ENCODE data around the gene SH3PXD2A. TPM values are rescaled to one million over a fixed set of nuclear protein-coding genes. Genes with fewer than 3 reads are reported as not detected.
A peak's percentile ranks its signal among the peaks of the same experiment; 100 is the strongest.

The SH3PXD2A gene
- total and polyA plus RNA-seq, 4 experiments from 2014 or later: 0.39 to 17.5 (median 8.9) TPM

GRCh38 chr10:103621783-103622125 lies 233.6 kb downstream of the SH3PXD2A start:
- H3K36me3 ChIP-seq (ENCODE audit: insufficient read depth, low read length): peaks cover 5% of the 10 kb centered on the region
- H3K9me3 ChIP-seq (ENCODE audit: control insufficient read depth in 1 of 2, low read length in 2 of 2): no peaks in the 10 kb centered on the region
- H3K4me1 Mint-ChIP-seq: no peaks in the 10 kb centered on the region
- peaks cover 9 to 28% of the 10 kb centered on the region in 2 donors for H3K36me3 Mint-ChIP-seq
- POLR2A ChIA-PET (ENCODE audit: partially characterized antibody): no interaction called here
- H3K4me3 Mint-ChIP-seq: no peak overlapping the region
- no peaks in the 10 kb centered on the region for H3K27me3 Mint-ChIP-seq
- CTCF ChIA-PET (ENCODE audit: partially characterized antibody): interaction anchor here (1.0 kb wide), 1 partner anchor 65 kb away, joined by 3 read pairs; no protein-coding TSS in a partner anchor
- intact Hi-C loops (cut with micrococcal nuclease): no loop called here
- H3K27me3 ChIP-seq (ENCODE audit: insufficient read depth, low read length): no peaks in the 10 kb centered on the region
- H3K4me1 ChIP-seq (ENCODE audit: insufficient read depth, low read length): no peaks in the 10 kb centered on the region
- no peak overlapping the region for H3K4me3 ChIP-seq (ENCODE audit: low read length in 2 of 2)
- H3K27ac ChIP-seq (ENCODE audit: low read depth, low read length): no peak overlapping the region
- H3K9me3 Mint-ChIP-seq: no peaks in the 10 kb centered on the region
- H3K27ac Mint-ChIP-seq: peak overlapping the region in 1 of 7 donors; percentile 41
- no peak for DNase-seq

GRCh38 chr10:103620891-103621782 lies 234.2 kb downstream of the SH3PXD2A start:
- peaks cover 9 to 25% of the 10 kb centered on the region in 2 donors for H3K36me3 Mint-ChIP-seq
- no peaks in the 10 kb centered on the region for H3K27me3 ChIP-seq (ENCODE audit: insufficient read depth, low read length)
- no peaks in the 10 kb centered on the region for H3K9me3 Mint-ChIP-seq
- H3K27ac Mint-ChIP-seq: peak overlapping the region in 1 of 7 donors; percentile 5
- intact Hi-C loops (cut with micrococcal nuclease): loop anchor here (1.0 kb wide), 1 partner anchor 28 kb away; no protein-coding TSS in a partner anchor
- DNase-seq: no peak
- H3K27ac ChIP-seq (ENCODE audit: low read depth, low read length): no peak overlapping the region
- H3K9me3 ChIP-seq (ENCODE audit: control insufficient read depth in 1 of 2, low read length in 2 of 2): no peaks in the 10 kb centered on the region
- H3K4me1 ChIP-seq (ENCODE audit: insufficient read depth, low read length): no peaks in the 10 kb centered on the region
- peaks cover 5% of the 10 kb centered on the region for H3K36me3 ChIP-seq (ENCODE audit: insufficient read depth, low read length)
- ChIA-PET POLR2A (ENCODE audit: partially characterized antibody) (no interaction called here), CTCF (ENCODE audit: partially characterized antibody) (interaction anchor here (1.0 kb wide), 1 partner anchor 65 kb away, joined by 3 read pairs; no protein-coding TSS in a partner anchor)
- H3K4me1 Mint-ChIP-seq: no peaks in the 10 kb centered on the region
- no peaks in the 10 kb centered on the region for H3K27me3 Mint-ChIP-seq
- peak overlapping the region in 1 of 8 donors; percentile 4 for H3K4me3 Mint-ChIP-seq
- no peak overlapping the region for H3K4me3 ChIP-seq (ENCODE audit: low read length in 2 of 2)

- POLR2A ChIA-PET (ENCODE audit: partially characterized antibody): no interaction called here
- Mint-ChIP-seq H3K4me1 (no peaks in the 10 kb centered on the region), H3K27ac (no peak overlapping the region)
These were observed 235.0 kb downstream of the SH3PXD2A start for GRCh38 chr10:103620352-103620740.

GRCh38 chr10:103619424-103620351 lies 235.7 kb downstream of the SH3PXD2A start:
- no peak overlapping the region for H3K27ac Mint-ChIP-seq

More at GRCh38 chr10:103620352-103620740, 235.0 kb downstream of the SH3PXD2A start:
- Mint-ChIP-seq H3K4me3 (no peak overlapping the region), H3K9me3 (no peaks in the 10 kb centered on the region), H3K27me3 (no peaks in the 10 kb centered on the region), H3K36me3 (peaks cover 5 to 19% of the 10 kb centered on the region in 2 donors)
- intact Hi-C loops (cut with micrococcal nuclease): loop anchor here (1.0 kb wide), 1 partner anchor 29 kb away; no protein-coding TSS in a partner anchor
- Histone ChIP-seq H3K36me3 (ENCODE audit: insufficient read depth, low read length) (peaks cover 5% of the 10 kb centered on the region), H3K27ac (ENCODE audit: low read depth, low read length) (no peak overlapping the region), H3K4me1 (ENCODE audit: insufficient read depth, low read length) (no peaks in the 10 kb centered on the region), H3K4me3 (ENCODE audit: low read length in 2 of 2) (no peak overlapping the region), H3K9me3 (ENCODE audit: control insufficient read depth in 1 of 2, low read length in 2 of 2) (no peaks in the 10 kb centered on the region), H3K27me3 (ENCODE audit: insufficient read depth, low read length) (no peaks in the 10 kb centered on the region)
- no peak for DNase-seq
- CTCF ChIA-PET (ENCODE audit: partially characterized antibody): no interaction called here

GRCh38 chr10:103618575-103619423 lies 236.6 kb downstream of the SH3PXD2A start:
- Mint-ChIP-seq H3K27me3 (no peaks in the 10 kb centered on the region), H3K4me1 (no peaks in the 10 kb centered on the region), H3K4me3 (no peak overlapping the region), H3K9me3 (no peaks in the 10 kb centered on the region), H3K36me3 (peaks cover 5 to 22% of the 10 kb centered on the region in 2 donors), H3K27ac (peak overlapping the region in 1 of 7 donors; percentile 27)
- no peaks in the 10 kb centered on the region for H3K27me3 ChIP-seq (ENCODE audit: insufficient read depth, low read length)
- DNase-seq: no peak
- H3K36me3 ChIP-seq (ENCODE audit: insufficient read depth, low read length): peaks cover 5% of the 10 kb centered on the region
- POLR2A ChIA-PET (ENCODE audit: partially characterized antibody): no interaction called here
- no peaks in the 10 kb centered on the region for H3K4me1 ChIP-seq (ENCODE audit: insufficient read depth, low read length)
- H3K9me3 ChIP-seq (ENCODE audit: control insufficient read depth in 1 of 2, low read length in 2 of 2): no peaks in the 10 kb centered on the region
- intact Hi-C loops (cut with micrococcal nuclease): no loop called here
- no peak overlapping the region for H3K4me3 ChIP-seq (ENCODE audit: low read length in 2 of 2)
- no peak overlapping the region for H3K27ac ChIP-seq (ENCODE audit: low read depth, low read length)
- CTCF ChIA-PET (ENCODE audit: partially characterized antibody): no interaction called here

More at GRCh38 chr10:103619424-103620351, 235.7 kb downstream of the SH3PXD2A start:
- H3K36me3 Mint-ChIP-seq: peaks cover 5 to 22% of the 10 kb centered on the region in 2 donors
- ChIA-PET POLR2A (ENCODE audit: partially characterized antibody) (interaction anchor here (0.6 kb wide), 1 partner anchor 11 kb away, joined by 3 read pairs; no protein-coding TSS in a partner anchor), CTCF (ENCODE audit: partially characterized antibody) (no interaction called here)
- H3K36me3 ChIP-seq (ENCODE audit: insufficient read depth, low read length): peaks cover 5% of the 10 kb centered on the region
- H3K27me3 Mint-ChIP-seq: no peaks in the 10 kb centered on the region
- no peak overlapping the region for H3K4me3 Mint-ChIP-seq
- H3K4me1 Mint-ChIP-seq: no peaks in the 10 kb centered on the region
- H3K27me3 ChIP-seq (ENCODE audit: insufficient read depth, low read length): no peaks in the 10 kb centered on the region
- DNase-seq: no peak
- intact Hi-C loops (cut with micrococcal nuclease): loop anchor here (1.0 kb wide), 1 partner anchor 30 kb away; no protein-coding TSS in a partner anchor
- H3K9me3 Mint-ChIP-seq: no peaks in the 10 kb centered on the region
- H3K27ac ChIP-seq (ENCODE audit: low read depth, low read length): no peak overlapping the region
- no peak overlapping the region for H3K4me3 ChIP-seq (ENCODE audit: low read length in 2 of 2)
- no peaks in the 10 kb centered on the region for H3K9me3 ChIP-seq (ENCODE audit: control insufficient read depth in 1 of 2, low read length in 2 of 2)
- no peaks in the 10 kb centered on the region for H3K4me1 ChIP-seq (ENCODE audit: insufficient read depth, low read length)

DNA sequence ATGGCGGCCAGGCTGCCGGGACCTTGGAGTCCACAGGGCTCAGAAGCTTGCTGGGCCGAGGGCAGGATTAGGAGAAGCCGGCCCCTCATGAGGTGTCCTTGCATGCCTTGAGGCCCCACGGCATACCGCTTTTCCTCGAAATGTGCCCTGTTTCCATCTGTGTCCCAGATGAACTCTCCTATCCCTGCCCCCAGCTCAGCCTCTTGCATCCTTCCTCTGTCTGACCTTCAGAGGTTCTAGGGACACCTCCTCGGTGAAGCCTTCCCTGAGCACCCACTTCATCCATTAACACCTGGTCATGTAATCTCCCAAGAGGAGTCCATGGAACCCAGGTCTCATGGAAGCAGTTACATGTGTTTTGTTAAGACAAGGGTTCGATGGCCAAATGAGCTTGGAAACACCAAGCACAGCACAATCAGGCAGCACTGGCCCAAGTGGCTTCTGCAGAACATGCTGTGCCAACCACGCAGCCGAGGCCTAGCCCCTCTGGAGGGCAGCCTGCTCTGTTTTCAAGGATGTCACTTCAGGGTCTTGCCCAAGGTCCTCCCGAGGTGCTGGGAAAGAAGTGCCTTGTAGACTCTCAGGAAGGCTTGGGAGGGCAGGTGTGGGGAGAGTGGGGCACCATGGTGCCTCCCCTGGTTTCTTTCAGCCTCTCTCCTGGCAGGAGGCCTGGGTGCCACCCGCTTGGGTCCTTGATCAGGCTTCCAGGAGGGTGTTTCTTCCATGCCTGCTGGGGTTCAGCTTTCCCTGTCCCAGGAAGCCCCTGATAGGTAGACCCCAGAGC lies 237.6 kb downstream of the SH3PXD2A start:
- no peak for DNase-seq
- no peaks in the 10 kb centered on the region for H3K4me1 ChIP-seq (ENCODE audit: insufficient read depth, low read length)
- ChIA-PET CTCF (ENCODE audit: partially characterized antibody) (no interaction called here), POLR2A (ENCODE audit: partially characterized antibody) (no interaction called here)
- peaks cover 10% of the 10 kb centered on the region for H3K36me3 ChIP-seq (ENCODE audit: insufficient read depth, low read length)
- Mint-ChIP-seq H3K4me3 (no peak overlapping the region), H3K27ac (peak overlapping the region in 2 of 7 donors; percentile 23 to 27), H3K9me3 (no peaks in the 10 kb centered on the region), H3K4me1 (no peaks in the 10 kb centered on the region), H3K36me3 (peaks cover 5 to 22% of the 10 kb centered on the region in 2 donors), H3K27me3 (no peaks in the 10 kb centered on the region)
- no peak overlapping the region for H3K4me3 ChIP-seq (ENCODE audit: low read length in 2 of 2)
- no peak overlapping the region for H3K27ac ChIP-seq (ENCODE audit: low read depth, low read length)
- intact Hi-C loops (cut with micrococcal nuclease): no loop called here
- H3K27me3 ChIP-seq (ENCODE audit: insufficient read depth, low read length): no peaks in the 10 kb centered on the region
- H3K9me3 ChIP-seq (ENCODE audit: control insufficient read depth in 1 of 2, low read length in 2 of 2): no peaks in the 10 kb centered on the region
